HepG2 (cell line): Measurements from ENCODE around the gene SNAI1. TPM values are rescaled to one million over a fixed set of nuclear protein-coding genes. Genes with fewer than 3 reads are reported as not detected.

Experiments
- ATF2 ChIP-seq: sonication (generic); formaldehyde crosslinking; IDR thresholded peaks from 2 replicates; pipeline ENCODE4 v1.4.0; 2020; ENCODE audit warnings: missing genetic modification reagents
- ATF7 ChIP-seq, 2 experiments: fragments of 450-650 bp in 1 of 2; sonication (generic) in 1 of 2; formaldehyde crosslinking in 1 of 2; IDR thresholded peaks; 2 replicates each; pipeline versions ENCODE4 v1.4.0 to v1.6.1; 2016 to 2020; ENCODE audit warnings: antibody characterized with exemption in 1 of 2, mild to moderate bottlenecking in 1 of 2, missing genetic modification reagents in 1 of 2
- CEBPB ChIP-seq: IDR thresholded peaks from 2 replicates; pipeline ENCODE4 v1.6.1; 2011; ENCODE audit warnings: low read depth, low read length, improper control_type of control experiment, borderline replicate concordance
- GABPB1 ChIP-seq: IDR thresholded peaks from 2 replicates; pipeline ENCODE4 v1.6.1; 2016; ENCODE audit warnings: mild to moderate bottlenecking, missing genetic modification reagents, moderate library complexity, missing compliant biosample characterization
- GTF2F1 ChIP-seq: fragments of 150-350 bp; IDR thresholded peaks from 2 replicates; pipeline ENCODE4 v1.6.1; 2014; ENCODE audit warnings: low read length
- HES4 ChIP-seq: sonication (generic); formaldehyde crosslinking; IDR thresholded peaks from 2 replicates; pipeline ENCODE4 v1.9.0; 2021; ENCODE audit warnings: mild to moderate bottlenecking, missing genetic modification reagents, borderline replicate concordance
- HIC2 ChIP-seq: sonication (generic); formaldehyde crosslinking; IDR thresholded peaks from 2 replicates; pipeline ENCODE4 v1.9.0; 2022; ENCODE audit warnings: low read depth, missing genetic modification reagents
- HMG20A ChIP-seq: IDR thresholded peaks from 2 replicates; pipeline ENCODE4 v1.6.1; 2016; ENCODE audit warnings: borderline replicate concordance
- JUND ChIP-seq: sonication (generic); formaldehyde crosslinking; IDR thresholded peaks from 2 replicates; pipeline ENCODE4 v1.8.0; 2022; ENCODE audit warnings: mild to moderate bottlenecking, missing genetic modification reagents
- KDM6A ChIP-seq: IDR thresholded peaks from 2 replicates; pipeline ENCODE4 v1.6.1; 2016; ENCODE audit warnings: low read depth
- NFRKB ChIP-seq: fragments of 450-650 bp; IDR thresholded peaks from 2 replicates; pipeline ENCODE4 v1.6.1; 2017
- PCBP2 ChIP-seq: fragments of 200-400 bp; formaldehyde crosslinking; optimal IDR thresholded peaks from 2 replicates; pipeline ENCODE3; 2018; ENCODE audit warnings: low read length, low read depth; ENCODE audit not compliant: poor library complexity, severe bottlenecking
- REL ChIP-seq: sonication (generic); formaldehyde crosslinking; conservative IDR thresholded peaks from 2 replicates; pipeline ENCODE4 v1.8.0; 2022; ENCODE audit warnings: mild to moderate bottlenecking, missing genetic modification reagents, moderate library complexity
- TCF12 ChIP-seq, 2 experiments: fragments of 450-650 bp in 1 of 2; sonication (generic) in 1 of 2; formaldehyde crosslinking in 1 of 2; IDR thresholded peaks; 2 replicates each; pipeline versions ENCODE4 v1.6.1 to v1.8.0; 2017 to 2022; ENCODE audit warnings: antibody characterized with exemption in 1 of 2, mild to moderate bottlenecking in 1 of 2, missing genetic modification reagents in 1 of 2, moderate library complexity in 1 of 2
- TCF7L2 ChIP-seq: IDR thresholded peaks from 2 replicates; pipeline ENCODE4 v1.6.1; 2011; ENCODE audit warnings: mild to moderate bottlenecking, low read depth, low read length, moderate library complexity
- U2AF1 ChIP-seq: fragments of 200-400 bp; formaldehyde crosslinking; optimal IDR thresholded peaks from 2 replicates; pipeline ENCODE3; 2017; ENCODE audit warnings: mild to moderate bottlenecking, low read depth, low read length
- ZBTB43 ChIP-seq: sonication (generic); formaldehyde crosslinking; conservative IDR thresholded peaks from 2 replicates; pipeline ENCODE4 v1.4.0; 2020; ENCODE audit warnings: missing genetic modification reagents
- ZNF282 ChIP-seq: fragments of 450-650 bp; IDR thresholded peaks from 2 replicates; pipeline ENCODE4 v1.6.1; 2018; ENCODE audit not compliant: partially characterized antibody
- ZNF292 ChIP-seq: sonication (generic); formaldehyde crosslinking; IDR thresholded peaks from 2 replicates; pipeline ENCODE4 v1.8.1; 2022; ENCODE audit warnings: mild to moderate bottlenecking, low read depth, missing genetic modification reagents, borderline replicate concordance
- ZNF615 ChIP-seq: sonication (generic); formaldehyde crosslinking; IDR thresholded peaks from 2 replicates; pipeline ENCODE4 v1.5.0; 2020; ENCODE audit warnings: mild to moderate bottlenecking, missing genetic modification reagents, borderline replicate concordance
- ZNF891 ChIP-seq: sonication (generic); formaldehyde crosslinking; IDR thresholded peaks from 2 replicates; pipeline ENCODE4 v1.5.0; 2020; ENCODE audit warnings: mild to moderate bottlenecking, missing genetic modification reagents
- ZSCAN29 ChIP-seq: sonication (generic); formaldehyde crosslinking; conservative IDR thresholded peaks from 2 replicates; pipeline ENCODE4 v1.4.0; 2020; ENCODE audit warnings: mild to moderate bottlenecking, missing genetic modification reagents
- polyA plus RNA-seq, 8 experiments: library from polyadenylated mRNA; depleted of rRNA in 3 of 8; stranded (reverse) in 7 of 8; unstranded in 1 of 8; fragments of >200 nt; fragmentation: Illumina TruSeq in 4 of 8; extraction: Trizol in 4 of 8; gene quantifications; 2 replicates each; pipeline versions ENCODE4 v1.2.1 to v1.2.3, GENCODE V29; 2011 to 2016; ENCODE audit warnings: low read depth in 4 of 8, missing spikeins in 1 of 8, mixed read lengths in 1 of 8; ENCODE audit not compliant: insufficient read depth in 1 of 8
- total RNA-seq, 5 experiments: library from RNA; depleted of rRNA; stranded (reverse); fragments of >200 nt; fragmentation: Illumina TruSeq; extraction: Trizol; gene quantifications; 2 replicates each; pipeline ENCODE4 v1.2.3, GENCODE V29; 2016; ENCODE audit warnings: low read depth in 1 of 5
- TF ChIP-seq, protein P1 (sequence below): sonication (generic); formaldehyde crosslinking; IDR thresholded peaks from 2 replicates; pipeline ENCODE4 v1.4.0; 2020; ENCODE audit warnings: mild to moderate bottlenecking, missing genetic modification reagents

The SNAI1 gene
- total and polyA plus RNA-seq, 2 of the 13 experiments (the other 11 are each of a cell fraction or from before 2014, with no cell fraction given): 1.3 to 1.4 TPM

DNA sequence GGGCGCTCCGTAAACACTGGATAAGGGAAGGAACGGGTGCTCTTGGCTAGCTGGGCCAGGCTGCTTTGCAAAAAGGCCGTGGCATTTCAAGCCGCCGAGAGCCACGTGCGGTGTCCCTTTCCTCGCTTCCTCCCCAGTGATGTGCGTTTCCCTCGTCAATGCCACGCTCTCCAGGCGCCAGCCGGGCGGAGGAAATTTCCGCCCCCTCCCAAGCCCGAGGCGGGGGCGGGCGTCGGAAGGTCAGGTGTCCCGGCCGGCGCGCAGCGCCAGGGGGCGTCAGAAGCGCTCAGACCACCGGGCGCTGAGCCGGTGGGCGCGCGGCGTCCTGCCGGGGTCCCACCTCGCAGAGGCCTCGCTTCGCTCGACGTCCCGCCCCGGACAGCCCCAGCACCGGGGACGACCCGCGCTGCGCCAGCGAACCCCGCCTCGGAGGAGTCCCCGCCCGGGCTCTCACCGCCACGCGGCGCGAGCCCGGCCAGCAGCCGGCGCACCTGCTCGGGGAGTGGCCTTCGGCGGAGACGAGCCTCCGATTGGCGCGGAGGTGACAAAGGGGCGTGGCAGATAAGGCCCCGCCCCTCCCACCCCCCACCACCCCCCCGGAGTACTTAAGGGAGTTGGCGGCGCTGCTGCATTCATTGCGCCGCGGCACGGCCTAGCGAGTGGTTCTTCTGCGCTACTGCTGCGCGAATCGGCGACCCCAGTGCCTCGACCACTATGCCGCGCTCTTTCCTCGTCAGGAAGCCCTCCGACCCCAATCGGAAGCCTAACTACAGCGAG is at the start of gene SNAI1 (continued):
- peak; percentile 78; the same call in 1 of the 2 replicates for TF ChIP-seq ATF2 (CRISPR knock-in tag)
- TF ChIP-seq ZSCAN29 (CRISPR knock-in tag): peak; percentile 47; the same call in 1 of the 2 replicates
- TF ChIP-seq ZNF282: no peak
- TF ChIP-seq REL (CRISPR knock-in tag): peak; percentile 98
- TF ChIP-seq HES4 (CRISPR knock-in tag): peak; percentile 95
- TF ChIP-seq ATF7 (IDR thresholded peaks at IDR 0.05): no peak
- peak; percentile 33 for TF ChIP-seq ATF7 (CRISPR knock-in tag; IDR thresholded peaks at IDR 0.05)
- TF ChIP-seq U2AF1: no peak
- TF ChIP-seq PCBP2: no peak
- no peak for TF ChIP-seq CEBPB
- TF ChIP-seq NFRKB: no peak
- TF ChIP-seq HIC2 (CRISPR knock-in tag): peak; percentile 67
- peak; percentile 93 for TF ChIP-seq ZNF891 (CRISPR knock-in tag)
- no peak for TF ChIP-seq TCF12 (IDR thresholded peaks at IDR 0.05)
- TF ChIP-seq TCF12 (CRISPR knock-in tag; IDR thresholded peaks at IDR 0.05): peak; percentile 43
- no peak; the same call in 1 of the 2 replicates for TF ChIP-seq ZNF292 (CRISPR knock-in tag)
- no peak for TF ChIP-seq ZNF615 (CRISPR knock-in tag)
- TF ChIP-seq KDM6A (CRISPR knock-in tag): no peak
- 0 out of 2 replicates have a peak, but pooled peaks have one; percentile 68 for TF ChIP-seq GTF2F1
- TF ChIP-seq ZBTB43: peak; percentile 93
- TF ChIP-seq JUND (CRISPR knock-in tag): peak; percentile 61; the same call in 1 of the 2 replicates
- no peak for TF ChIP-seq TCF7L2
- peak; percentile 83 for TF ChIP-seq GABPB1 (CRISPR knock-in tag)
- peak; percentile 15; the same call in 1 of the 2 replicates for TF ChIP-seq HMG20A (CRISPR knock-in tag)
- TF ChIP-seq, protein P1, sequence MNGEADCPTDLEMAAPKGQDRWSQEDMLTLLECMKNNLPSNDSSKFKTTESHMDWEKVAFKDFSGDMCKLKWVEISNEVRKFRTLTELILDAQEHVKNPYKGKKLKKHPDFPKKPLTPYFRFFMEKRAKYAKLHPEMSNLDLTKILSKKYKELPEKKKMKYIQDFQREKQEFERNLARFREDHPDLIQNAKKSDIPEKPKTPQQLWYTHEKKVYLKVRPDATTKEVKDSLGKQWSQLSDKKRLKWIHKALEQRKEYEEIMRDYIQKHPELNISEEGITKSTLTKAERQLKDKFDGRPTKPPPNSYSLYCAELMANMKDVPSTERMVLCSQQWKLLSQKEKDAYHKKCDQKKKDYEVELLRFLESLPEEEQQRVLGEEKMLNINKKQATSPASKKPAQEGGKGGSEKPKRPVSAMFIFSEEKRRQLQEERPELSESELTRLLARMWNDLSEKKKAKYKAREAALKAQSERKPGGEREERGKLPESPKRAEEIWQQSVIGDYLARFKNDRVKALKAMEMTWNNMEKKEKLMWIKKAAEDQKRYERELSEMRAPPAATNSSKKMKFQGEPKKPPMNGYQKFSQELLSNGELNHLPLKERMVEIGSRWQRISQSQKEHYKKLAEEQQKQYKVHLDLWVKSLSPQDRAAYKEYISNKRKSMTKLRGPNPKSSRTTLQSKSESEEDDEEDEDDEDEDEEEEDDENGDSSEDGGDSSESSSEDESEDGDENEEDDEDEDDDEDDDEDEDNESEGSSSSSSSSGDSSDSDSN (CRISPR knock-in tag): no peak; the same call in 1 of the 2 replicates
